AG08395 (cell line): Measurements from ENCODE around the gene PPM1L.
"Not testable (repeated sequence)": the region's sequence is repeated elsewhere in the genome, so short reads cannot be mapped to it uniquely, and the experiment has no call there.

Experiments used
- DNase-seq: peaks from one replicate; pipeline ENCODE4 v3.0.0; 2012; ENCODE audit warnings: mixed read lengths, low spot score

PPM1L gene

DNA sequence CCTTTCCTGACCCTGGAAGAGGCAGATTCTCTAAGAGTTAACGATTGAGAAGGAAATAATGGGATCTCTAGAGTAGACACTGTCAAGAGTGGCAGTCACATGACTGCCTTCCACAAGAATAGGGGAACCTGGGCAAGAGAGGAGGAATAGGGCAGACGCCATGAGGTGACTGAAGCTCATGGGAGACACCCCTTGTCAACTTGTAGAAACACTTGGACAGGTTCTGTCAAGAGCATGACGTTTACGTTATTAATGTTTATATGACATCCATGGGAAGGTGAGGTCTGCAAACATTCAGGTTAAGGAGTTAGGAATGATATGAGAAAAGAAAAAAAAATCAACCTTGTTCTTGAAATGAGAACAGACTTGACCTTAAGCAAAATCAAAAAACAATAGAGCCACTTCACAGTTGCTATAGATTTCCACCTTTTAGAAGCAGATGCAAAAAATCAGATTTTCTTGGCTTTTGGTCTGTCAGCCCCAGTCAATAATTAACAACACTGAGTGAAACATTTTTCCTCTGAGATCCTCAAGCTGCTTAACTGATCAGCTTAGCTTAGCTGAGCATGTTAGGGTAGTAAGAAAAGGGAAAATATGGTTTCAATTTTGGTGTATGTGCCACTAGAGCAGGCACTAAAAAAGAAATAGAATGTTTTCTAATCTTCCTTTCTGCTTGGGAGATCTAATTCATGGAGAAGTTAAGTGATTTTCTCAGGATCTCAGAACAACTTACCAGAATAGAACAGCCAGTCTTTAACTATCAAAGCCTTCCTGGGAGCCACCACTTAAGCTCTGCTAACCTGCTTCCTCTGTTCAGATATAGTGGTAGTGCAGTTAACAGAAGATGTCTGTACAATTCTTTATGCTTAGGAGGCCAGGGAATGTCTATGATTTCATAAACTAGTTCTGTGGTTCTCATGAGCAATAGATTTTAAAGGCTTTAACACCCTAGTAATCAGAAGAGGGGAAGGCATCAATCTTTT lies 232.2 kb downstream of the PPM1L start:
- DNase-seq: no peak

DNA sequence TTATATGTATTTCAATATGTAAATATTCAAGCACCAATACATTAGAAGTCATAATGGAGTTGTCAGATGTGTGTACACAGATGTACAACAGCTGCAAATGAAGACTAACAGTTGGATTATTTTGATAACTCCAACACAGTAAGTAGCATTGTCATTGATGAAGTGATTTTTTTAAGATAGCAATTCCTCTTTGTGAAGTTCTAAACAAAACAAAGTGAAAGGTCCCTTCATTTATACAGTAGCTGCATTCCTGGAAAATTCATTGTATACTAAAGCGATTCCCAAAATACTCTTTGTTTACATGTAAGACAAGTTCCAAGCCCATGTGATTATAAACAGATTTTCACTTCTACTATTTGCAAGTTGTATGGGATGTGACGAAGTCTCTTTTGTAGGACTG lies 234.4 kb downstream of the PPM1L start:
- no peak for DNase-seq

GRCh38 chr3:160992712-160993111 lies 236.7 kb downstream of the PPM1L start:
- DNase-seq: no peak

DNA sequence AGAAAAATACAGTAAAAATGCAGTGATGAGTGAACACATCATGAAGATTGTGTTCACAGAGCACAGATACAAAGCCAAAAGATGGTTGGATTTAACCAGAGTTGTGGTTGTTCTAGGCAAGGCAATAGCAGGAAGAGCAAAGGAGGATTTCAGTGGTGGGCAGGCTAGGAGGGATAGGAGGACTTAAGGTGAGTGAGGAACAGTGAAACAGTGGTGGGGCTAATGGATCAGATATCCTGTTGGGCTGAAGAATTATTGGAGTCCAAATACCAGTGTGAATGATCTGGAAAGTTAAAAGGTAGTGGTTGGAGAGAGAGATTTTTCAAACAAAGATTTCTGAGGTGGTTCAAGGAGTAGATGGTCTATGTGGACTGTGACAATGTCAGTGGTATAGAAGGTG lies 240.8 kb downstream of the PPM1L start:
- DNase-seq: no peak

- DNase-seq: no peak
Measured at GRCh38 chr3:160998581-160998980, 242.6 kb downstream of the PPM1L start.

- no peak for DNase-seq
Measured at GRCh38 chr3:160999274-160999673, 243.2 kb downstream of the PPM1L start.

- no peak for DNase-seq
Measured at GRCh38 chr3:161008086-161008485, 252.1 kb downstream of the PPM1L start.

GRCh38 chr3:161010151-161010550 lies 254.1 kb downstream of the PPM1L start:
- not testable (repeated sequence) for DNase-seq

- DNase-seq: no peak
Measured at GRCh38 chr3:161014843-161015749, 259.1 kb downstream of the PPM1L start.

DNA sequence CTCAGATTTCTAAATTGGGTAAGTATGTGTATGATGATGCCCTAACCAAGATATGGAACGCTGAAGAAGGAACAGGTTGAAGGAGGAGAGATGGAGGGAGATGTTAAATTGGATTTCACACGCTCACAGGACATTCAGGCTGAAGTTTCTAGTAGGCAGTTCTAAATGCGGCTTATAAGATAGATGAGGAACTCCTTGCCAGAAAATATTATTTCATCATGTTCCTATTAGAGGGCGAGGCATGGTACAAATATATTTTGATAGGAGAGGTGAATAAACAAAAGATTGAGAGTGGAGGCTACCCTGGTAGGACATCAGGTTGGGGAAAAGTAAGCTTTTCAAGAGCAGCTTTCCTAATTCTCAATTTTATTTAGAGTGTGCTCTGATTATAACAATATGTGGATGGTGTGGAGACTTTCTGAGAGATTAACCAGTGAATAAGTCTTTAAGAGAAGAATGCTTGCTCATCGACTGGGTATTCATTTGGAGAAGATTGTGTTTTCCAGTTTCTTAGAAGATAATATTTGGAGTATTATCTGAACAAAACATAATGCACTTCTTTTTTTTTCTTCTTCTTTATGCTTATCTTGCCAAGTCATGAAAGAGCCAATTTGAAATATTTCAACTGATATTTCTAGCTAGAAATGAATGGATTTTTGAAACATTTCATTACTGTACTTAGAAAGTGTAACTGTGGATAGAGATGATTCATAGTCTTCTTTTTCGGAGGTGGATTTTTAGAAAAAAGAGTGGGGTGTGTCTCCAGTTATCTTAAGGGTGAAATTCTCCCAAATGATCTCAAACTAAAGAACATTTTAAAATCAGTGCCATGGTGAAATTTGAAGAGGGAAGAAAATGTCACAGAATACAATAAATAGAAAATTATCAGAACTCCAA lies 260.6 kb downstream of the PPM1L start:
- DNase-seq: no peak

DNA sequence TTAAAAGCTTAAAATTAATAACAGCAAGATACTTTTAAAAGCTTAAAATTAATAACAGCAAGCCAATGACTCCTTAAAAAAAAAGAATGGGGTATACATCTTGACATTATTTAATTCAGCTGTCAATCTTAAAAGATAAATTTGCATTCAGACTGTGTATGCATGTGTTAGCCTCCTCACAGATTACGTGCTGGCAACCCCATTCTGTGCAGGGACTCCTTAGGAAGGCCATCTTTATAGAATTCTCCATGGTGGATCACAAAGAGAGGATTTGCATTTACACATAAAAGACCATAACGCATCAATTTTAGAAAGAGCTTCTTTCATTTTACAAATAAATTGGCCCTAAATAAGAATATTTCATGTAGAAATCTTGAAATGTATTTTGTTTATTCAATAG lies 261.9 kb downstream of the PPM1L start:
- no peak for DNase-seq

DNA sequence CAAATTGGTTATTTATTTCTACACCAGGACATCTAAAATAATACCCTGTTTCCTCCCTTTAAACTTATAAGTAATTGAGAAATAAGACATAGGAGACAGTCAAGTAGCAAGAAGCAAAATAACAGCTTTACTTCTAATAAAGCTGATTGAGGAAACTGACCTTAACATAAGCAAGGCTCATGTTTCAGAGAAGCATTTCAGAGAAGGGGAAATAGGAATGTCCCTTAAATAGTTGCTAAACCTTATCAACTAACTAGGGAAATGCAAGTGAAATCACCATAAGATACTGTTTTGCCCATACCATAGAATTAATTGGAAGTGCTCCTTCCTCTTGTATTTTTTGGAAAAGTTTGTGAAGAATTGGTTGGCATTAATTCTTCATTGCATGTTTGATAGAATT lies 264.2 kb downstream of the PPM1L start:
- no peak for DNase-seq

GRCh38 chr3:161025911-161026310 lies 269.9 kb downstream of the PPM1L start:
- no peak for DNase-seq

- DNase-seq: no peak
Measured at GRCh38 chr3:161026612-161027510, 270.8 kb downstream of the PPM1L start.

- DNase-seq: no peak
Measured at GRCh38 chr3:161028555-161029153, 272.6 kb downstream of the PPM1L start.

DNA sequence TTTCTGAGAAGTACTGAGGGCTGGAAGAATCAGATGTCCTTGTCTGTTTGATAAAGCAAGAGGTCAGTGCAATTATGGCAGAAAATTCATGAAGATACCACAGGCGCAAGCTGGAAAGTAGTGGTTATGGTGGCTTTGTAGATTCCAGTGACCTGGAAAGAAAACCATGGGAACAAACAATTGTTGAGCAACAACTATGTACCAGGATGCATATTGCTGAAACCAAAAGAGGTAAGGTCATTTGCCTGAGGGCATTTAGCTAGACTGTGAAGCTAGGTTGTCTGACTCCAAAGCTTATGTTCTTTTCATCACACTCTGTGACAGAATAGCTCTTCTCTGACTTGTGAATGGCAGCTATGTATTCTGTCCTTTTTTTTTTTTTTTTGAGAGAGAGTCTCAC lies 275.1 kb downstream of the PPM1L start:
- no peak for DNase-seq

- DNase-seq: not testable (repeated sequence)
Measured at GRCh38 chr3:161034913-161035550, 279.0 kb downstream of the PPM1L start.

DNA sequence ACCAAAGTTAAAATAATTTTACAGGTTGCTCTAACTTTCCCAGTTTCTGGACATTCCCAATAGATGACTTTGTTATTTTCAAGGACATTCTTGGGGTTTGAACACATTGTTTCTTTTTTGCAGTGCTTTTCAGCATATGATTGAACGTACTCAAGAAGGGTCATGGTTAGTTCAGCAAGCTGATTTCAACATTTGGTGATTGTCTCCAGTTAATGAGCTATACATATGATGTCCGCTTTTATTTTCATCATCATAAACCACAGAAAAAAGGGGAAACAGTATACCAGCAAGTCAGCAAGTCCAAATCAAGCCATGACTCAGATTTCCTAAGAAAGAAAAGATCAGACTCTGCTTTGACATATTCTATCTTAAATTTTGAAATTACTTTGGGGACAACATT lies 279.7 kb downstream of the PPM1L start:
- DNase-seq: no peak

- no peak for DNase-seq
Measured at GRCh38 chr3:161038725-161039124, 282.7 kb downstream of the PPM1L start.

DNA sequence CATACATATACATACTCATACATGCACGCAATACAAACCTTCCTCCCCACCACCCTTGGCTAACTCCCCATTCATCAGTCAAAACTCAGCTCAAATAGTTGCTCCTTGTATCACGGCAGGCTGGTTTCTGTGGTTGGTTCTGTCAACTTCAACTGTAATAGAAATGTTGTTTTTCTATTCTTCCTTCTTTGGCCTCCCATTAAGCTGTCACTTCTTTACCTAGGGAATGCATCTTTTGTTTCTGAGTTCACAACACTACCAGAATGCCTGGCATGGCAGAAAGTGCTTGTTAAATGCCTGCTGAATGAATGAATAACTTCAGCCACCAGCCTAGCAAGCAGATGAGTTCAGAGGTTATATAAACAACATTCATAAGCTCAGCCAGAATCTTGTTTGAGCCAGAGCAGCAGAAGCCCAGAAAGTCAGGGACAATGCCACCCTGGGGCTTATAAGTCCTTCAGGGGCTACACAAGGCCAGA lies 286.0 kb downstream of the PPM1L start:
- no peak for DNase-seq
